GM18868 (cell line): ENCODE measurements around the gene LOXL1.
"Not testable (repeated sequence)": the region's sequence is repeated elsewhere in the genome, so short reads cannot be mapped to it uniquely, and the experiment has no call there.

Experiments used
- ATAC-seq: cut with Tn5 transposase; IDR thresholded peaks from one replicate; pipeline ENCODE4 v1.9.1; 2021; ENCODE audit warnings: mild to moderate bottlenecking, moderate library complexity; ENCODE audit not compliant: unreplicated experiment

Gene LOXL1

GRCh38 chr15:73937296-73937695, 11.0 kb downstream of the LOXL1 start:
- ATAC-seq = no peak

- ATAC-seq = no peak
Measured at GRCh38 chr15:73937726-73938125, 11.5 kb downstream of the LOXL1 start.

GRCh38 chr15:73938516-73938915, 12.3 kb downstream of the LOXL1 start:
- not testable (repeated sequence) for ATAC-seq

GRCh38 chr15:73939138-73939537, 12.9 kb downstream of the LOXL1 start:
- no peak for ATAC-seq

GRCh38 chr15:73940061-73940981, 14.1 kb downstream of the LOXL1 start:
- no peak for ATAC-seq

GRCh38 chr15:73941044-73941443, 14.8 kb downstream of the LOXL1 start:
- no peak for ATAC-seq

- no peak for ATAC-seq
Measured at GRCh38 chr15:73941449-73941848, 15.2 kb downstream of the LOXL1 start.

- ATAC-seq = no peak
Measured at GRCh38 chr15:73941871-73942635, 15.8 kb downstream of the LOXL1 start.

- no peak for ATAC-seq
Measured at GRCh38 chr15:73942751-73943270, 16.5 kb downstream of the LOXL1 start.

- ATAC-seq = no peak
Measured at GRCh38 chr15:73944161-73945129, 18.2 kb downstream of the LOXL1 start.

GRCh38 chr15:73945130-73945508, 18.9 kb downstream of the LOXL1 start:
- ATAC-seq = no peak

- ATAC-seq = no peak
Measured at GRCh38 chr15:73946046-73946721, 19.9 kb downstream of the LOXL1 start.

- no peak for ATAC-seq
Measured at GRCh38 chr15:73946795-73947370, 20.6 kb downstream of the LOXL1 start.

- no peak for ATAC-seq
Measured at GRCh38 chr15:73947651-73948050, 21.4 kb downstream of the LOXL1 start.

- ATAC-seq = no peak
Measured at GRCh38 chr15:73948396-73948795, 22.1 kb downstream of the LOXL1 start.

GRCh38 chr15:73948982-73949381, 22.7 kb downstream of the LOXL1 start:
- no peak for ATAC-seq

GRCh38 chr15:73949496-73949895, 23.2 kb downstream of the LOXL1 start:
- no peak for ATAC-seq

- ATAC-seq = no peak
Measured at GRCh38 chr15:73950479-73950830, 24.2 kb downstream of the LOXL1 start.

GRCh38 chr15:73950831-73951561, 24.7 kb downstream of the LOXL1 start:
- no peak for ATAC-seq
